Gastroesophageal sphincter (tissue), 4 donors: ENCODE results near the gene UROC1. TPM values are rescaled to one million over a fixed set of nuclear protein-coding genes. Genes with fewer than 3 reads are reported as not detected.

Experiments used
- ATAC-seq: fragments of 150-250 bp; one replicate; pipeline ENCODE4 v1.9.1; 2016; ENCODE audit warnings: mild to moderate bottlenecking, moderate library complexity
- H3K27ac ChIP-seq, 4 donors: fragments of 200-600 bp; sonication (generic) in 3 of 4; 1 replicate in 3 of 4; 2 replicates in 1 of 4; pipeline ENCODE4 v1.5.1; 2016 to 2019
- H3K27me3 ChIP-seq: fragments of 200-600 bp; sonication (generic); one replicate; pipeline ENCODE4 v1.5.1; 2019
- H3K36me3 ChIP-seq, 2 donors: fragments of 200-600 bp; sonication (generic); one replicate each; pipeline ENCODE4 v1.5.1; 2019; ENCODE audit warnings: control low read depth in 1 of 2
- H3K4me1 ChIP-seq, 3 donors: fragments of 200-600 bp; sonication (generic); 1 replicate in 2 of 3; 2 replicates in 1 of 3; pipeline ENCODE4 v1.5.1; 2016 to 2019; ENCODE audit warnings: control low read depth in 2 of 3
- H3K4me3 ChIP-seq, 2 donors: fragments of 200-600 bp; sonication (generic); one replicate each; pipeline ENCODE4 v1.5.1; 2019; ENCODE audit warnings: mild to moderate bottlenecking in 1 of 2, moderate library complexity in 1 of 2
- H3K9me3 ChIP-seq, 3 donors: fragments of 200-600 bp; sonication (generic); one replicate each; pipeline ENCODE4 v1.5.1; 2017 to 2019; ENCODE audit warnings: control low read depth in 2 of 3
- EP300 ChIP-seq: sonication (generic); formaldehyde crosslinking; IDR thresholded peaks from one replicate; pipeline ENCODE4 v1.6.1; 2017; ENCODE audit warnings: antibody characterized with exemption, mild to moderate bottlenecking
- POLR2A ChIP-seq, 2 donors: fragments of 450-650 bp; IDR thresholded peaks; one replicate each; pipeline ENCODE4 v1.6.1; 2017; ENCODE audit warnings: antibody characterized with exemption in 2 of 2, mild to moderate bottlenecking in 2 of 2, moderate library complexity in 1 of 2
- POLR2AphosphoS5 ChIP-seq: sonication (generic); formaldehyde crosslinking; IDR thresholded peaks from one replicate; pipeline ENCODE4 v1.6.1; 2017; ENCODE audit warnings: antibody characterized with exemption
- WGBS, 2 donors: methylation state at CpG; one replicate each; pipeline ENCODE4 v1.1.5; 2018; ENCODE audit warnings: low coverage in 1 of 2; 5-methylcytosine and 5-hydroxymethylcytosine counted together
- total RNA-seq, 4 donors: library from RNA; depleted of rRNA; stranded (reverse); fragments of >200 nt; gene quantifications; one replicate each; pipeline ENCODE4 v1.1.0, GENCODE V29; 2016
- TF ChIP-seq, protein P1 (sequence below), 4 experiments: fragments of 200-600 bp in 2 of 4; fragments of 450-650 bp in 2 of 4; sonication (generic) in 1 of 4; IDR thresholded peaks; one replicate each; pipeline ENCODE4 v1.5.1; 2017 to 2019; ENCODE audit warnings: antibody characterized with exemption in 4 of 4, mild to moderate bottlenecking in 2 of 4, moderate library complexity in 2 of 4

Gene UROC1
- total RNA-seq, 4 donors from 2014 or later: not detected

DNA sequence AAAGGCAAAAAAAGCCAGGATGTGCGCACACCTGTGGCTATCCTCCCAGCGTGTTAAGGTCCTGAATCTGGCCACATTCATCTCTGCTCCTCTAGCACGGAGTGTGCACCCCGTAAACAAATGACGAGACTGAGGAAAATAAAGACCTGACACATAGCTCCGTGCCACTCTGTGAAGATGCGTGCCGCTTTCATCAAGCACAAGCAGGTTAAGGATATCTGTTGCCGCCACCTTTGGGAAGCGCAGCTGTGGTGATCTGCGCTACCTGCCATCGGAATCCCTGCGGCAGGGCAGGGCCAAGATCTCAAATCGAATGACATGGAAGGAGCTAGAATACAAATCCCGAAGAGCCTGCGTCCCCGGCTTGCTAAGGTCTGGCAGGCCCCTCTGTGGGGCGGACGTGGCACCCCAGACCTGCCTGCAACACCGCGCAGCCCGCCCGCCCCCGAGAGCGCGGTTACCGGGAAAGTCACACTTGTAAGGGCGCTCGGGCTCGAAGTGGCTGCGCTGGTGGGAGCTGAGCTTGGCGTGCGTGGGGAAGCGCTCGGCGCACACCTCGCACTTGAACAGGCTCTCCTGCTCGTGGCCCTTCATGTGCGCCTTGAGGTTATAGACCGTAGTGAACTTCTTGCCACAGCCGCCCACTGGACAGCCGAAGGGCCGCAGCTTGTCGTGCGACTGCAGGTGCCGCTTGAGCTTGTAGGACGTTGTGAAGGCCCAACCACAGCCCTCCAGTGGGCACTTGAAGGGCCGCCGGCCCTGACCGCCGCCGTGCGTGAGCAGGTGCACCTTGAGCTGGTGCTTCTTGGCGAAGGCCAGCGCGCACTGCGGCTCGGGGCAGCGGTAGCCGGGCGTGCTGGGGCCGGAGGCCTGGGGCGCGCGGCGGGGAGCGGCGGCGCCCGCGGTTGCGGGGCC lies 42.8 kb downstream of the UROC1 start:
- Histone ChIP-seq H3K27ac (peak overlapping the region; percentile 80 to 99 (median 96)), H3K4me1 (peaks cover 13 to 58% (median 30%) of the 10 kb centered on the region in 3 donors), H3K27me3 (no peaks in the 10 kb centered on the region), H3K9me3 (no peaks in the 10 kb centered on the region), H3K36me3 (peaks cover 0 to 18% of the 10 kb centered on the region in 2 donors), H3K4me3 (peak overlapping the region; percentile 51 to 85)
- TF ChIP-seq, protein P1, sequence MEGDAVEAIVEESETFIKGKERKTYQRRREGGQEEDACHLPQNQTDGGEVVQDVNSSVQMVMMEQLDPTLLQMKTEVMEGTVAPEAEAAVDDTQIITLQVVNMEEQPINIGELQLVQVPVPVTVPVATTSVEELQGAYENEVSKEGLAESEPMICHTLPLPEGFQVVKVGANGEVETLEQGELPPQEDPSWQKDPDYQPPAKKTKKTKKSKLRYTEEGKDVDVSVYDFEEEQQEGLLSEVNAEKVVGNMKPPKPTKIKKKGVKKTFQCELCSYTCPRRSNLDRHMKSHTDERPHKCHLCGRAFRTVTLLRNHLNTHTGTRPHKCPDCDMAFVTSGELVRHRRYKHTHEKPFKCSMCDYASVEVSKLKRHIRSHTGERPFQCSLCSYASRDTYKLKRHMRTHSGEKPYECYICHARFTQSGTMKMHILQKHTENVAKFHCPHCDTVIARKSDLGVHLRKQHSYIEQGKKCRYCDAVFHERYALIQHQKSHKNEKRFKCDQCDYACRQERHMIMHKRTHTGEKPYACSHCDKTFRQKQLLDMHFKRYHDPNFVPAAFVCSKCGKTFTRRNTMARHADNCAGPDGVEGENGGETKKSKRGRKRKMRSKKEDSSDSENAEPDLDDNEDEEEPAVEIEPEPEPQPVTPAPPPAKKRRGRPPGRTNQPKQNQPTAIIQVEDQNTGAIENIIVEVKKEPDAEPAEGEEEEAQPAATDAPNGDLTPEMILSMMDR (IDR thresholded peaks at IDR 0.05): peak in 1 of 4 experiments; percentile 22
- TF ChIP-seq POLR2AphosphoS5 (no peak), POLR2A (IDR thresholded peaks at IDR 0.05) (no peak), EP300 (no peak)
- no peak for ATAC-seq
- WGBS, 2 donors: 21 to 29% methylated on average over 5 to 6 of the region's 72 CpGs

DNA sequence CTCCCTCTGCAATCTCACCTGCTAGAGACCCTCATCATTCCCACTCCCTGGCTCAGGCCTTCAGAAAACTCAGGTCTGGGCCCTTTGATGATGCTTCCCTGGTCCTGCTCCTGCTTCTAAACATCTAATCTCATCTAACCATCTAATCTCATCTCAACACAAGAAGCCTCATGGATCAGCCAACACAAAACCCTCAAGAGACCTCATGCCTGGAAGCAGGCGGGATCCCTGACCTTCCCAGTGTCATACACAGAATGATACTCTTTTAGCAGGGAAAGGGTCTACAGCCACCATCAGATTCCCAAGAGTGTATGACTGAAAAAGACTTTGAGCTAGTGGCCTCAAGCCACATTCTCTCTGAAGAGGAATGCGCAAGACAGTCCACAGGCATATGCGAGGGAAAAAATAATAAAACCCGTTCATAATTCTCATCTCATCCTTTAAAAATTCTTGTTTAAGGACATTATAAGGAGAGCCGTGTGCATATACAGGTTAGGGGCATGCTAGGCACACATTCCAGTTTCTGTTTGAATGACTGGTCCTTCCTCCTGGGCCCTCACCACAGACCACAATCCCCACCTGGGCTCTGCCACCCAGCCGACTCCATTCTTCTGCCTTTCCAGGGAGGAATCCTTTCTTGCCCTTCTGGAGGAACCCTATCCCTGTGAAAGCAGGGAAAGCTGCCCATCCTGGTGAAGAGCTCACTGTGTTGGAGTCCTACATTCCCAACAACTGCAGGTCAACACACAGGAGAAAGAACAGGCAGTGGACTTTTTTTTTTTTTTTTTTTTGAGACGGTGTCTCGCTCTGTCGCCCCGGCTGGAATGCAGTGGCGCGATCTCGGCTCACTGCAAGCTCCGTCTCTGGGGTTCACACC lies 44.0 kb downstream of the UROC1 start:
- Histone ChIP-seq H3K4me1 (peaks cover 13 to 69% (median 30%) of the 10 kb centered on the region in 3 donors), H3K4me3 (peak overlapping the region in 1 of 2 donors; percentile 85), H3K27me3 (no peaks in the 10 kb centered on the region), H3K36me3 (peaks cover 0 to 30% of the 10 kb centered on the region in 2 donors), H3K9me3 (no peaks in the 10 kb centered on the region), H3K27ac (peak overlapping the region in 3 of 4 donors; percentile 49 to 61 (median 58))
- 60 to 67% methylated on average over 7 to 9 of the region's 14 CpGs for WGBS, 2 donors
- ATAC-seq: no peak
- TF ChIP-seq POLR2A (IDR thresholded peaks at IDR 0.05) (no peak), POLR2AphosphoS5 (no peak), EP300 (no peak)
- TF ChIP-seq, protein P1 (IDR thresholded peaks at IDR 0.05): no peak

DNA sequence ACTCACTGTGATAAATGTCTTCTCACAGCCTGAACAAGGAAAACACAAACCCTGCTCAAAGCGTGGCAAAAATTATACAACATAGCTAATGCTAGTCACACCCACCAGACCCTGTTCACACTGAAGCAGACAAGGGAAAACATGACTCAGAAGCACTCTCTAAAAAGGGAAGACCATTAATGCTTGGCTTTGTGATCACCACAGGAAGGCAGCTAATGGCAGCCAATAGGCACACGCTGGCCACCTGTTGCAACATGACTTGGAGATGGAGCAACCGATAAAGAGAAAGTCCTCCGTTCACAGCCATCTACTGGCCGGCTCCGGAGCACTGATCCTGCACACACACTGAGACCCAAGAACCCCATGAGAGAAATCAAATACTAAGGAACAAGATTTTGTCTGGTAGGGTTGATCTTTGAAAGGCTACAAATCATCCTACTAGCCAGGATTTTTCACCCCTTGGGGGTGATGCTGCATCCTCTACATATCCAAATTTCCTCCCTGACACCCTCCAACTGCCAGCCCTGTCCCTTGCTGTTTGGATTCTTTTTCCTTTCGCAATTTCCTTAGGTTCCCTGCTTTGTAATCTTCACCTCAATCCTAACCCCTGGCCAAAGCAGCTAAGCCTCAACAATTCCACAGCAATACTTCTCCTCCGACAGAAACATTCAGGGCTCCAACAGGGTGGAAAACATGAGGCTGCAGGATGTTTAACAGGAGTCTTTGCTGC lies 45.1 kb downstream of the UROC1 start:
- H3K27ac ChIP-seq: peak overlapping the region in 3 of 4 donors; percentile 49 to 61 (median 58)

DNA sequence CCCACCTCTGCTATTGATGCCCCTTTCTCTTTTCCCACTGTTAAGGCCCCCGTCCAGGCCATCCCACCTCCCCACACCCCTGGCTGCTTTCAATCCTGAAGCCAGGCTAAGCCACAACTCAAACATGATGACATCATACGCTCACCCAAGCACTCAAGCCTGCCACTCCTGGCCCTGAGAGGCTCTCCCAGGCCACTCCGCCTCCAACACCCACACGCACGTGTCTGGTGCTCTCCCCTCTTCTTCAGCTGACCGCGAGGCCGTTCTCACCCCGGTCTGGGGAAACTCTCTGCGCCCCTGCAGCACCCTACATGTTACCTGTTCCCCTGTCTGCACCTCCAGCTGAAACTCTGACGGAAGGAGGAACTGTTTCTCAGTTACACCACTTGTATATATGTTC lies 48.1 kb downstream of the UROC1 start:
- Histone ChIP-seq H3K4me3 (no peak overlapping the region), H3K4me1 (peaks cover 13 to 95% (median 27%) of the 10 kb centered on the region in 3 donors), H3K27me3 (no peaks in the 10 kb centered on the region), H3K36me3 (peaks cover 0 to 71% of the 10 kb centered on the region in 2 donors), H3K27ac (no peak overlapping the region), H3K9me3 (no peaks in the 10 kb centered on the region)
- no peak for ATAC-seq
- 86 to 91% methylated on average over 4 to 11 of the region's 11 CpGs for WGBS, 2 donors
- TF ChIP-seq POLR2AphosphoS5 (no peak), POLR2A (IDR thresholded peaks at IDR 0.05) (no peak), EP300 (no peak)
- TF ChIP-seq, protein P1 (IDR thresholded peaks at IDR 0.05): no peak

More for the DNA sequence above, 45.1 kb downstream of the UROC1 start:
- peak; percentile 58 for ATAC-seq
- peaks cover 0 to 41% of the 10 kb centered on the region in 2 donors for H3K36me3 ChIP-seq
- H3K4me1 ChIP-seq: peaks cover 13 to 80% (median 30%) of the 10 kb centered on the region in 3 donors
- no peaks in the 10 kb centered on the region for H3K9me3 ChIP-seq
- peak overlapping the region in 1 of 2 donors; percentile 85 for H3K4me3 ChIP-seq
- 22 to 32% methylated on average over 7 of the region's 8 CpGs for WGBS, 2 donors
- TF ChIP-seq, protein P1 (IDR thresholded peaks at IDR 0.05): peak in 2 of 4 experiments; percentile 20 to 21
- TF ChIP-seq POLR2AphosphoS5 (peak; percentile 92), POLR2A (IDR thresholded peaks at IDR 0.05) (no peak), EP300 (no peak)
- no peaks in the 10 kb centered on the region for H3K27me3 ChIP-seq
